NCI-H146 (cell line): ENCODE results near the gene GCNT2.
"Not testable (repeated sequence)": the region's sequence is repeated elsewhere in the genome, so short reads cannot be mapped to it uniquely, and the experiment has no call there.

Source experiments
- DNase-seq: peaks from one replicate; lab custom pipeline; 2025; lab: John Stamatoyannopoulos, UW

The GCNT2 gene

GRCh38 chr6:10580570-10580969 is 59.4 kb downstream of the GCNT2 start:
- peak; percentile 11 for DNase-seq

GRCh38 chr6:10581402-10581801 is 60.3 kb downstream of the GCNT2 start:
- not testable (repeated sequence) for DNase-seq

- DNase-seq = peak; percentile 86
Measured at GRCh38 chr6:10582774-10583508, 61.8 kb downstream of the GCNT2 start.

GRCh38 chr6:10583509-10583901 is 62.4 kb downstream of the GCNT2 start:
- no peak for DNase-seq

GRCh38 chr6:10584607-10585006 is 63.5 kb downstream of the GCNT2 start:
- DNase-seq = no peak

DNA sequence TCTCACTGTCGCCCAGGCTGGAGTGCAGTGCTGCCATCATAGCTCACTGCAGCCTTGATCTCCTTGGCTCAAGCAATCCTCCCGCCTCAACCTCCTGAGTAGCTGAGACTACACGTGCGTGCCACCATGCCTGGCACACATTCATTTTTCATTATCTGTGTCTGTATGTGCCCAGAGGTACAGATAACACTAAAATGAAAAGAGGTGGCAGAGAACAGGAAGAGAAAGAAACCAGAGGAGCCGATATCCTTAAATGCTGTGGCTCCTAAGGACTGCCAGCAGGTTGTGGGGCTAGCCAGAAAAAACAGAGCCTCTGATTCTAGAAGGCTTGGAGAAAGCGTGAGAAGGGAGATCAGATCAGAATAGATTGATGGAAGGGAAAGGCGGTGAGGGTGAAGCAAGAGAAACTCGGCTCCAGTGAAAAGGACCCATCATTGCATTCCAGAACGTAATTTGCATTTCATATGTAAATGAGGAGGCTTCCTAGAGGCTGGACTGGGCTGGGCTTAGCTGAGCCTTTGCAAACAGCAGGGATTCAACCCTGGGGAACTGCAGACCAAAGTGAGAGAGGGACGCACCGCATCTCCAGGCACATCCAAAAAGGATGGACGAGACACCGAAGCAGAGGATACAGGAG is 64.2 kb downstream of the GCNT2 start:
- no peak for DNase-seq

DNA sequence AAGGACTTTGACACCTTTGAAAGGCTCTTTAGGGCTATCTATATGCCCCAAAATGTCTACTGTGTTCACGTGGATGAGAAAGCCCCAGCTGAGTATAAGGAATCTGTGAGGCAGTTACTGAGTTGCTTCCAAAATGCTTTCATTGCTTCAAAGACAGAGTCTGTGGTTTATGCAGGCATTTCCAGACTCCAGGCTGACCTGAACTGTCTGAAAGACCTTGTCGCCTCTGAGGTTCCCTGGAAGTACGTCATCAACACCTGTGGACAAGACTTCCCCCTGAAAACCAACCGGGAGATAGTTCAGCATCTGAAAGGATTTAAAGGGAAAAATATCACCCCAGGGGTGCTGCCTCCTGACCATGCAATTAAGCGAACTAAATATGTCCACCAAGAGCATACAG is 65.2 kb downstream of the GCNT2 start:
- no peak for DNase-seq

DNA sequence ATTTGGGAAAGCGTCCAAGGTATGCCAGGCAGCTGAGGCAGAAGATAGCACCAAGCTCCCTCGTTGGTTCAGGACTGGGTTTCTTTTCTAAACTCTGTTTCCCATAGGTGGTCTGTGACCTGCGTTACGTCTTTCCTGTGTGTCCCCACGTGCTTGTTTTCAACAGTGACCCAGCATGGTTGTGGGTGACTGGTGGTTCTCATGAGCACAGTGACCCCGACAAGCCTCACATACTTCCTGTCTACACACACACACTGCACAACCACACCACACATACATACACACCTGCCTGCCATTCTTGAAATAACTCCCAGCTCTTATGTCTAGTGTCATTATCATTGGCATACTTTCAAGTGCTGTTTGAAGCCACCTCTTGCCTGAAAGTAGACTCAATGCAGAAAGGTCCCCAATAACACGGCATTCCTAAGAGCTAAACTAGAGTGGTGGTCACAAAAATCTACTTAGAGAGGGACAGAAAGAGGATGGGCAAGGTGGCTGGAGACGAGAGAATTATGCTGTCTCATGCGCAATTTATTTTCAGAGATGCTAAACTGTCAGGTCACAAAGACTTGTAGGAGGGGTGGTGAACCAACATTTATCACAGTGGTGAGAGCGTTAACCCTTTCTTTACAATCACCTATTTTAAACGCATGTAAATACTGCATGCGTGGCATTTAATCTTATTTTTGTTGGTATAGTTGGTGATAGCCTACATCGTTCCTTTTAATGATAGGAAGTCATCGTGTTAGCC is 66.7 kb downstream of the GCNT2 start:
- no peak for DNase-seq

DNA sequence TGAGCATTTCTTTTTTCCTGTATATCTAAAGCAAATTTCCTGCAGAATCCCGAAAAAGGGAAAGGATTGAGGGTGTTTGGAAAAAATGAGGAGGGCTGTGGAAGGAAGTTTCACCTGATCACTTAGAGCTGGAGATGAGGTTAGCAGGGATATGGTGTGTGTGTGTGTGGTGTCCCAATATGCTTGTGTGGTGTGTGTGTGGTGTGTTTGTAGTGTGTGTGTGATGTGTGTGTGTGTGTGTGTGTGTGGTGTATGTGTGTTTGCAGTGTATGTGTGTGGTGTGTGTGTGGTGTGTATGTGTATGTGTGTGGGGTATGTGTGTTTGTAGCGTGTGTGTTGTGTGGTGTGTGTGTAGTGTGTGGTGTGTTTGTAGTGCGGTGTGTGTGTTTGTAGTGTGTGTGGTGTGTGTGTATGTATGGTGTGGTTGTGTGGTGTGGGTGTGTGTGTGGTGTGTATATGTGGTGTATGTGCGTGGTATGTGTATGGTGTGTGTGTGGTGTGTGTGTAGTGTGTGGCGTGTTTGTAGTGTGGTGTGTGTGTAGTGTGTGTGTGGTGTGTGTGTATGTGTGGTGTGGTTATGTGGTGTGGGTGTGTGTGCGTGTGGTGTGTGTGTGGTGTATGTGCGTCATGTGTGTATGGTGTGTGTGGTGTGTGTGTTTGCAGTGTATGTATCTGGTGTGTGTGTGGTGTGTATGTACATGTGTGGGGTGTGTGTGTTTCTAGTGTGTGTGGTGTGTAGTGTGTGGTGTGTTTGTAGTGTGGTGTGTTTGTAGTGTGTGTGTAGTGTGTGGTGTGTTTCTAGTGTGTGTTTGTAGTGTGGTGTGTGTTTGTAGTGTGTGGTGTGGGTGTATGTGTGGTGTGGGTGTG is 67.6 kb downstream of the GCNT2 start:
- no peak for DNase-seq

- no peak for DNase-seq
Measured at GRCh38 chr6:10589429-10589727, 68.2 kb downstream of the GCNT2 start.

DNA sequence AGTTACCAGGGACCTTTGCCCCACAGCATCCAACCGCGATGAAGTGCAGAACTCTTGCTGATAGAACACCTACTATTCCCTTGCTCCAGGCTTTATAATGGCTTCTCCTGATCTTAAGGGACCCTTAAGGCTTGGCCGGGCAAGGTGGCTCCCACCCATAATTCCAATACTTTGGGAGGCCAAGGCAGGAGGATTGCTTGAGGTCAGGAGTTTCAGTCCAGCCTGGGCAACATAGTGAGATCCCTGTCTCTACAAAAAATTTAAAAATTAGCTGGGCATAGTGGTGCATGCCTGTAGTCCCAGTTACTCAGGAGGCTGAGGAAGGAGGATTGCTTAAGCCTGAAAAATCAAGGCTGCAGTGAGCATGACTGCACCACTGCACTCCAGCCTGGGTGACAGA is 68.8 kb downstream of the GCNT2 start:
- no peak for DNase-seq

- DNase-seq = peak; percentile 64
Measured at GRCh38 chr6:10591422-10592160, 70.4 kb downstream of the GCNT2 start.

- no peak for DNase-seq
Measured at GRCh38 chr6:10595731-10596664, 74.8 kb downstream of the GCNT2 start.

DNA sequence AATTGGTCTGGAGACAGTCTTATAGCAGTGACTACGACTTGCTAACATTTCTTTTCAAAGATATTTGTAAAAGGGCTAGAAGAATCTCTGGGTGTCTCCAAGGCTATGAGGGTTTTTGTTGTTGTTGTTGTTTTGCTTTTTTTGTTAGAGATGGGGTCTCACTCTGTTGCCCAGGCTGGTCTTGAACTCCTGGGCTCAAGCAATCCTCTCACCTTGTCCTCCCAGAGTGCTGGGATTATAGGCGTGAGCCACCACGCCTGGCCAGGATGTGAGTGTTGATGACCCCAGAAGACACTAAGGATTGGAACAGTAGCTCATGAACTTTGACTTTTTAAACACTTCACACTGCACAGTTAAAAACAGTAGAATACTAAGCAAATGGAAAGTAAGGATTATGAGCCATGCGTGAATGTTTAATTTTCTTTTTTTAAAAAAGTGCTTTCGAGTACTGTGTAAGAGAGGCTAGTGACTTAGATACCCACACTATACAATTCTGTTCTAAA is 76.4 kb downstream of the GCNT2 start:
- DNase-seq = no peak

DNA sequence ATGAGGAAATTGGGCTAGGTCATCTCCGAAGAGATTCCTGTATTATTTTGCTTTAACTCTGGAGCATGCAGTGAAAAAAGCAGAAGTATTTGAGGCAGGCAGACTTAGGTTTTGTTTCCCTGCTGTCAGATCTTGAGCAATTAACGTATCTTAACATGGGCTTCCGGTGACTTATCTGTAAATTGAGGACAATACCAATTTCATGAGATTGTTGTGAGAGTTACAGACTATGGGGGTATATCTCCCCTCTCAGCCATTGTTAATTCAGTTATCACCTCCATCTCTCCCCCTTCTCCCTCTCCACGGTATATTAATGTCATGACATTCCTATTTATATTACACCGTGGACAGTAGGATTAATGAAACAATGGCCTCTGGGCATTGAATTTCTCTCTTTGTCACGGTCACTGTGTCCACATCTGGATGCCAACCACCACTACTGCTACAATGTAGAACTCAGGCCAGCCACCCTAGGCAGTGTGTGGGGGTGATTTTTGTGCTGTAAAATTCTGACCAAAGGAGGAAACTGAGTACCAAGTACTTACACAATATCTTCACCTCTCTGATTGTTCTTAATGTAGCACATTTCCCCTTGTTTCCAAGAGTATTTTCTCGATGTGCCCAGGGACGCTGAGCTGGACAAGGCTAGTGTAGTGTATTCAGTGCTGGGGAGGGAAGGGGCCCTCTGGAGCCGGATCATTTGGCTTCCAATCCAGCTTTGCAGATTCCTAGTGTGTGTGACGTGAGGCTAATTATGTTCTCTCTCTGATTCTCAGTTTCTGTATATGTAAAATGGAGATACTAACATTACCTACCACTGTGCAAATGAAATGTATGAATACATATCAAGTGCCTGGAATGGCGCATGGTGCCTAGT is 77.2 kb downstream of the GCNT2 start:
- no peak for DNase-seq

- no peak for DNase-seq
Measured at GRCh38 chr6:10599046-10599445, 77.9 kb downstream of the GCNT2 start.

GRCh38 chr6:10600681-10601080 is 79.5 kb downstream of the GCNT2 start:
- DNase-seq = not testable (repeated sequence)

DNA sequence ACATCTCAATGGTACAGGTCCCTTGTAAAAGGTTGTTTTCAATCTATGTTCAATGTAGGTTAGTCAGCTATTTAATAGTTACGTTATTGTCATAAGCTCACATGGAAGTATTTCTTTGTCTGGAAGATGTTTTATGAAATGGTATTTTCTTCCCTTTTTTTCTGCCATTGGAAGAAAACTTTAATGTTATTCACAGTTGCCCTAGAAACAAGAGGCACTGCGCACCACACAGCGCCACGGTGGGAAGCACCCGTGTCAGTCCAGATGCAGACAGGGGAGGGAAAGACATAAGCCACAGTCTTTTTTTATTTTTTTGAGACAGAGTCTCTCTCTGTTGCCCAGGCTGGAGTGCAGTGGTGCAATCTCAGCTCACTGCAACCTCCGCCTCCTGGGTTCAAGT is 82.1 kb downstream of the GCNT2 start:
- DNase-seq = no peak

GRCh38 chr6:10609038-10609437 is 87.9 kb downstream of the GCNT2 start:
- DNase-seq = no peak
